ENCODE data around the gene ARHGEF25.
"Not testable (repeated sequence)": the region's sequence is repeated elsewhere in the genome, so short reads cannot be mapped to it uniquely, and the experiment has no call there.

Gene ARHGEF25

GRCh38 chr12:57580466-57580795, 30.8 kb upstream of the ARHGEF25 start:
- no peak for DNase-seq
- Mint-ChIP-seq H3K36me3 (ENCODE audit: low read depth) (no peaks in the 10 kb centered on the region), H3K4me3 (no peak overlapping the region), H3K9me3 (no peaks in the 10 kb centered on the region), H3K27ac (no peak overlapping the region), H3K4me1 (no peaks in the 10 kb centered on the region), H3K27me3 (peaks cover 3% of the 10 kb centered on the region)
- ATAC-seq: no peak

GRCh38 chr12:57581802-57582201, 29.4 kb upstream of the ARHGEF25 start:
- no peaks in the 10 kb centered on the region for H3K4me1 Mint-ChIP-seq
- H3K36me3 Mint-ChIP-seq (ENCODE audit: low read depth): no peaks in the 10 kb centered on the region
- DNase-seq (no peak), ATAC-seq (no peak)
- H3K27me3 Mint-ChIP-seq: peaks cover 3% of the 10 kb centered on the region
- no peak overlapping the region for H3K4me3 Mint-ChIP-seq
- no peaks in the 10 kb centered on the region for H3K9me3 Mint-ChIP-seq
- no peak overlapping the region for H3K27ac Mint-ChIP-seq

- ATAC-seq: no peak
- no peak for DNase-seq
- no peak overlapping the region for H3K4me3 Mint-ChIP-seq
- no peak overlapping the region for H3K27ac Mint-ChIP-seq
- no peaks in the 10 kb centered on the region for H3K36me3 Mint-ChIP-seq (ENCODE audit: low read depth)
- H3K4me1 Mint-ChIP-seq: no peaks in the 10 kb centered on the region
- peaks cover 3% of the 10 kb centered on the region for H3K27me3 Mint-ChIP-seq
- H3K9me3 Mint-ChIP-seq: no peaks in the 10 kb centered on the region
These were observed 28.8 kb upstream of the ARHGEF25 start for GRCh38 chr12:57582440-57582839.

GRCh38 chr12:57583008-57583831, 28.0 kb upstream of the ARHGEF25 start:
- peak; percentile 66 for DNase-seq
- Mint-ChIP-seq H3K4me1 (no peaks in the 10 kb centered on the region), H3K27me3 (peaks cover 3% of the 10 kb centered on the region), H3K27ac (no peak overlapping the region), H3K36me3 (ENCODE audit: low read depth) (no peaks in the 10 kb centered on the region), H3K4me3 (no peak overlapping the region), H3K9me3 (no peaks in the 10 kb centered on the region)
- ATAC-seq: peak; percentile 99

- H3K27me3 Mint-ChIP-seq: peaks cover 3% of the 10 kb centered on the region
- H3K27ac Mint-ChIP-seq: no peak overlapping the region
- no peak for ATAC-seq
- no peaks in the 10 kb centered on the region for H3K36me3 Mint-ChIP-seq (ENCODE audit: low read depth)
- no peaks in the 10 kb centered on the region for H3K9me3 Mint-ChIP-seq
- no peak for DNase-seq
- no peak overlapping the region for H3K4me3 Mint-ChIP-seq
- no peaks in the 10 kb centered on the region for H3K4me1 Mint-ChIP-seq
These were observed 27.2 kb upstream of the ARHGEF25 start for GRCh38 chr12:57584050-57584449.

- H3K36me3 Mint-ChIP-seq (ENCODE audit: low read depth): no peaks in the 10 kb centered on the region
- DNase-seq (no peak), ATAC-seq (no peak)
- no peaks in the 10 kb centered on the region for H3K9me3 Mint-ChIP-seq
- H3K4me1 Mint-ChIP-seq: no peaks in the 10 kb centered on the region
- H3K27me3 Mint-ChIP-seq: peaks cover 3% of the 10 kb centered on the region
- no peak overlapping the region for H3K4me3 Mint-ChIP-seq
- no peak overlapping the region for H3K27ac Mint-ChIP-seq
These were observed 26.5 kb upstream of the ARHGEF25 start for GRCh38 chr12:57584690-57585089.

- H3K36me3 Mint-ChIP-seq (ENCODE audit: low read depth): no peaks in the 10 kb centered on the region
- ATAC-seq (no peak), DNase-seq (no peak)
- no peak overlapping the region for H3K4me3 Mint-ChIP-seq
- H3K9me3 Mint-ChIP-seq: no peaks in the 10 kb centered on the region
- no peaks in the 10 kb centered on the region for H3K4me1 Mint-ChIP-seq
- peaks cover 3% of the 10 kb centered on the region for H3K27me3 Mint-ChIP-seq
- H3K27ac Mint-ChIP-seq: no peak overlapping the region
These were observed 26.1 kb upstream of the ARHGEF25 start for GRCh38 chr12:57585156-57585555.

GRCh38 chr12:57586128-57586527, 25.1 kb upstream of the ARHGEF25 start:
- Mint-ChIP-seq H3K36me3 (ENCODE audit: low read depth) (no peaks in the 10 kb centered on the region), H3K27me3 (peaks cover 3% of the 10 kb centered on the region)

GRCh38 chr12:57586832-57587429, 24.3 kb upstream of the ARHGEF25 start:
- DNase-seq (no peak), ATAC-seq (no peak)
- Mint-ChIP-seq H3K4me1 (peaks cover 11% of the 10 kb centered on the region), H3K27me3 (peaks cover 3% of the 10 kb centered on the region), H3K36me3 (ENCODE audit: low read depth) (no peaks in the 10 kb centered on the region), H3K9me3 (no peaks in the 10 kb centered on the region), H3K27ac (no peak overlapping the region), H3K4me3 (no peak overlapping the region)

More at GRCh38 chr12:57586128-57586527, 25.1 kb upstream of the ARHGEF25 start:
- Mint-ChIP-seq H3K27ac (no peak overlapping the region), H3K9me3 (no peaks in the 10 kb centered on the region), H3K4me3 (no peak overlapping the region), H3K4me1 (peaks cover 6% of the 10 kb centered on the region)
- ATAC-seq: no peak
- no peak for DNase-seq

- peaks cover 22% of the 10 kb centered on the region for H3K4me1 Mint-ChIP-seq
- not testable (repeated sequence) for H3K27me3 Mint-ChIP-seq; H3K4me3 Mint-ChIP-seq; ATAC-seq; H3K9me3 Mint-ChIP-seq; H3K36me3 Mint-ChIP-seq (ENCODE audit: low read depth); H3K27ac Mint-ChIP-seq; DNase-seq
These were observed 22.2 kb upstream of the ARHGEF25 start for GRCh38 chr12:57588951-57589610.

- H3K4me3 Mint-ChIP-seq: peak overlapping the region; percentile 86
- DNase-seq (no peak), ATAC-seq (no peak)
- H3K27me3 Mint-ChIP-seq: no peaks in the 10 kb centered on the region
- peak overlapping the region; percentile 75 for H3K27ac Mint-ChIP-seq
- peaks cover 22% of the 10 kb centered on the region for H3K4me1 Mint-ChIP-seq
- H3K9me3 Mint-ChIP-seq: no peaks in the 10 kb centered on the region
- H3K36me3 Mint-ChIP-seq (ENCODE audit: low read depth): peaks cover 5% of the 10 kb centered on the region
These were observed 20.8 kb upstream of the ARHGEF25 start for GRCh38 chr12:57590479-57590863.

- DNase-seq (peak; percentile 83), ATAC-seq (peak; percentile 97)
- peaks cover 10% of the 10 kb centered on the region for H3K36me3 Mint-ChIP-seq (ENCODE audit: low read depth)
These were observed 20.1 kb upstream of the ARHGEF25 start, which contains the start of gene PIP4K2C for GRCh38 chr12:57590864-57591781. PIP4K2C (plus strand) TSS chr12:57591192; CDS start chr12:57591290, 98 bp downstream.

GRCh38 chr12:57591782-57592325, 19.4 kb upstream of the ARHGEF25 start:
- Mint-ChIP-seq H3K36me3 (ENCODE audit: low read depth) (peaks cover 10% of the 10 kb centered on the region), H3K9me3 (no peaks in the 10 kb centered on the region), H3K27me3 (no peaks in the 10 kb centered on the region), H3K4me1 (peaks cover 22% of the 10 kb centered on the region), H3K4me3 (peak overlapping the region; percentile 86), H3K27ac (peak overlapping the region; percentile 66)
- DNase-seq (no peak), ATAC-seq (no peak)

More at GRCh38 chr12:57590864-57591781, 20.1 kb upstream of the ARHGEF25 start, which contains the start of gene PIP4K2C:
- Mint-ChIP-seq H3K4me3 (peak within 1 kb of the TSS; percentile 86), H3K4me1 (peaks cover 22% of the 10 kb centered on the region), H3K27ac (peak within 1 kb of the TSS; percentile 75), H3K27me3 (no peaks in the 10 kb centered on the region), H3K9me3 (no peaks in the 10 kb centered on the region)

Measured in activated naive CD8-positive, alpha-beta T cell treated with anti-CD3 and anti-CD28 coated beads, Interleukin-2, amount 50 U/mL, for 24 hours (primary cell).